ENCODE measurements around the gene DQX1. TPM values are rescaled to one million over a fixed set of nuclear protein-coding genes. Genes with fewer than 3 reads are reported as not detected.

Gene DQX1
- total RNA-seq, 2 donors from 2014 or later = 2.0 TPM; not detected in 1

GRCh38 chr2:74497777-74498499 is 28.1 kb downstream of the DQX1 start:
- Histone ChIP-seq H3K4me1 (peaks cover 37% of the 10 kb centered on the region), H3K27ac (no peak overlapping the region), H3K36me3 (replicated peaks in 1 of 2; ENCODE audit: insufficient read depth in 1 of 2, low read depth in 2 of 2) (peaks cover 0 to 6% of the 10 kb centered on the region in 2 donors), H3K27me3 (peaks cover 0 to 5% of the 10 kb centered on the region in 2 donors), H3K4me3 (peak overlapping the region in 1 of 2 donors; percentile 8), H3K9me3 (no peaks in the 10 kb centered on the region)
- ATAC-seq (peak; percentile 33), DNase-seq (peak in 1 of 4 donors; percentile 52)
- intact Hi-C loops (cut with DNase I) = no loop called here
- 5 to 8% methylated on average over 18 to 61 of the region's 61 CpGs for WGBS, 2 donors
- TF ChIP-seq CTCF (IDR thresholded peaks at IDR 0.05) = peak in 1 of 7 experiments; percentile 9
- TF ChIP-seq POLR2A (IDR thresholded peaks at IDR 0.05) = peak in 2 of 3 donors; percentile 16 to 21

- Histone ChIP-seq H3K4me3 (no peak overlapping the region), H3K27ac (no peak overlapping the region), H3K9me3 (no peaks in the 10 kb centered on the region), H3K36me3 (replicated peaks in 1 of 2; ENCODE audit: insufficient read depth in 1 of 2, low read depth in 2 of 2) (peaks cover 0 to 12% of the 10 kb centered on the region in 2 donors), H3K27me3 (peaks cover 0 to 5% of the 10 kb centered on the region in 2 donors), H3K4me1 (peaks cover 30% of the 10 kb centered on the region)
- intact Hi-C loops (cut with DNase I) = no loop called here
- DNase-seq (no peak), ATAC-seq (no peak)
- TF ChIP-seq CTCF (IDR thresholded peaks at IDR 0.05) (no peak), POLR2A (IDR thresholded peaks at IDR 0.05) (no peak)
- 60 to 70% methylated on average over 17 to 19 of the region's 19 CpGs for WGBS, 2 donors
Observed at GRCh38 chr2:74496997-74497776, 28.8 kb downstream of the DQX1 start.

- H3K27ac ChIP-seq = no peak overlapping the region
- peaks cover 25% of the 10 kb centered on the region for H3K4me1 ChIP-seq
- H3K9me3 ChIP-seq = no peaks in the 10 kb centered on the region
- TF ChIP-seq POLR2A (IDR thresholded peaks at IDR 0.05) (no peak), CTCF (IDR thresholded peaks at IDR 0.05) (no peak)
- H3K36me3 ChIP-seq (replicated peaks in 1 of 2; ENCODE audit: insufficient read depth in 1 of 2, low read depth in 2 of 2) = peaks cover 0 to 26% of the 10 kb centered on the region in 2 donors
- H3K4me3 ChIP-seq = no peak overlapping the region
- DNase-seq = no peak
- intact Hi-C loops (cut with DNase I) = no loop called here
- 90 to 93% methylated on average over 1 of the region's 1 CpG for WGBS, 2 donors
- ATAC-seq = no peak
- peaks cover 0 to 5% of the 10 kb centered on the region in 2 donors for H3K27me3 ChIP-seq
Observed at GRCh38 chr2:74495440-74495839, 30.6 kb downstream of the DQX1 start.

GRCh38 chr2:74493546-74493945 is 32.5 kb downstream of the DQX1 start:
- DNase-seq (no peak), ATAC-seq (no peak)
- Histone ChIP-seq H3K27me3 (no peaks in the 10 kb centered on the region), H3K36me3 (replicated peaks in 1 of 2; ENCODE audit: insufficient read depth in 1 of 2, low read depth in 2 of 2) (peaks cover 0 to 28% of the 10 kb centered on the region in 2 donors), H3K4me1 (peaks cover 11% of the 10 kb centered on the region), H3K27ac (no peak overlapping the region), H3K4me3 (no peak overlapping the region), H3K9me3 (no peaks in the 10 kb centered on the region)
- 93% methylated on average over 3 of the region's 3 CpGs for WGBS, 2 donors
- TF ChIP-seq CTCF (IDR thresholded peaks at IDR 0.05) = no peak
- no peak for TF ChIP-seq POLR2A (IDR thresholded peaks at IDR 0.05)
- intact Hi-C loops (cut with DNase I) = loop anchor here (5.0 kb wide), 2 partner anchors 34 to 94 kb away; partner anchors contain the start of genes AUP1, DQX1 and HTRA2
